DOHH2 (cell line): Measurements from ENCODE around the gene USF1.

Experiments
- H3F3A ChIP-seq: fragments of 200-600 bp; sonication (generic), shearing (Covaris generic); 2 replicates; pipeline ENCODE4 v1.6.0; 2016; ENCODE audit warnings: antibody characterized with exemption, mild to moderate bottlenecking; ENCODE audit not compliant: control insufficient read depth, insufficient read depth
- H3K27ac ChIP-seq: fragments of 200-600 bp; sonication (generic); 2 replicates; pipeline ENCODE4 v1.5.1; 2014; ENCODE audit warnings: low read depth, mild to moderate bottlenecking, low read length, moderate library complexity
- H3K27me3 ChIP-seq: fragments of 200-600 bp; sonication (generic); 2 replicates; pipeline ENCODE4 v1.6.1; 2014; ENCODE audit warnings: mild to moderate bottlenecking, low read length, mixed read lengths; ENCODE audit not compliant: control insufficient read depth
- H3K36me3 ChIP-seq: fragments of 200-600 bp; sonication (generic); 2 replicates; pipeline ENCODE4 v1.6.1; 2014; ENCODE audit warnings: mild to moderate bottlenecking, low read length, moderate library complexity, mixed read lengths; ENCODE audit not compliant: control insufficient read depth
- H3K4me1 ChIP-seq: fragments of 200-600 bp; sonication (generic); 2 replicates; pipeline ENCODE4 v1.6.1; 2014; ENCODE audit warnings: mild to moderate bottlenecking, low read length, mixed read lengths; ENCODE audit not compliant: control insufficient read depth
- H3K4me2 ChIP-seq: fragments of 200-600 bp; sonication (generic); 2 replicates; pipeline ENCODE4 v1.6.0; 2014; ENCODE audit warnings: mild to moderate bottlenecking, low read length, moderate library complexity
- H3K4me3 ChIP-seq: fragments of 200-600 bp; sonication (generic); 2 replicates; pipeline ENCODE4 v1.5.1; 2014; ENCODE audit warnings: mild to moderate bottlenecking, low read length, mixed read lengths
- H3K79me2 ChIP-seq: fragments of 200-600 bp; sonication (generic); 2 replicates; pipeline ENCODE4 v1.6.1; 2014; ENCODE audit warnings: mild to moderate bottlenecking, low read length, mixed read lengths; ENCODE audit not compliant: control insufficient read depth
- H3K9me2 ChIP-seq: fragments of 200-600 bp; sonication (generic); replicated peaks from 2 replicates; pipeline ENCODE4 v1.6.1; 2014; ENCODE audit warnings: mild to moderate bottlenecking, low read length, mixed read lengths; ENCODE audit not compliant: control insufficient read depth
- H3K9me3 ChIP-seq: fragments of 200-600 bp; sonication (generic); 2 replicates; pipeline ENCODE4 v1.6.1; 2014; ENCODE audit warnings: antibody characterized with exemption, low read length, mixed read lengths; ENCODE audit not compliant: control insufficient read depth, insufficient read depth
- H4K20me1 ChIP-seq: fragments of 200-600 bp; sonication (generic); 2 replicates; pipeline ENCODE4 v1.6.0; 2014; ENCODE audit warnings: low read depth, mild to moderate bottlenecking, antibody characterized with exemption, low read length, moderate library complexity; ENCODE audit not compliant: control insufficient read depth, insufficient read depth
- EZH2phosphoT487 ChIP-seq: fragments of 200-600 bp; sonication (generic); IDR thresholded peaks from 2 replicates; pipeline ENCODE4 v1.6.1; 2017; ENCODE audit warnings: borderline replicate concordance, mild to moderate bottlenecking, antibody characterized with exemption, low read length, moderate library complexity, mixed read lengths
- TF ChIP-seq, protein P1 (sequence below): fragments of 200-600 bp; sonication (generic); IDR thresholded peaks from one replicate; pipeline ENCODE4 v1.5.1; 2014; ENCODE audit warnings: antibody characterized with exemption, mild to moderate bottlenecking, low read depth, low read length; ENCODE audit not compliant: poor library complexity, severe bottlenecking

Gene USF1

DNA sequence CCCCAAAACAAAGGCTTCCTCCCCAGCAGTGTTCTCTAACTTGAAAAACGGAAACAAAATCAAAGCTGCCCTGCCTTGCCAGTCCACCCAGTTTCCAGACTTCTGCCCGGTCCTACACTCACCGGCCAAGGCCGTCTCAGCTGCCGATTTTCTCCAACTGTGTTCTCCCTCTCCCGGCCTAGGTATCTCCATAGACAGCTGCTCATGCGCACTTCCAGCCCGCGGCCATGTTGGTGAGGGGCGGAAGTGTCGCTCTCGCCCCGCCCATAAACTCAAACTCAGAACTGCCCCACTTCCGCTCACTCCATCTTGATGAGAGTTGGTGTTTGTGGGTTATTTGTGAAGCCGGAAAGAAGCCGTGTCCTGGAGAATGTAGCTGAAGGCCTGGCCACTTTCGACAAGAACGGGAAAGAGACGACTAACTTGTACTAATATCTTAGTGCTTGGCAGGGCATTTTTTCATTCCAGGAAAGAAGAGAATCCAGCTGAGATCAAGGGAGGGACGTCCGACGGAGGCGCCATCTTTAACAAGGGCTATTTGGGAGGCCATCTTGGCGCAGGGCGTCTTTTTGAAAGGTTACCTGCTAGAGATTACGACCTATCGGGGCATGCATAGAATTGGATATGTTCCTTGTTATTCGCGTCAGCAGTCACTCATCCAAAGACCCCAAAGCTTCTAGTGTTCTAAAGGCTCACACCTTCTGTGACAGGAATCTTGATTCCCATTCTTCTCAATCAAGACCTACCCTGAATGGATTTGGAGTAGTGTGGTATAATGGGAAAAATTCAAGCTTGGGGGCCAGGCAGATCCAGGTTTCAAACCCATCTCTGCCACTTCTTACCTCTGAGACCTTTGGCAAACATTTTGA is at the start of gene USF1:
USF1 (minus strand) TSS at position 242 of the 869 bp plus-strand sequence. CDS start 2,702 bp downstream, outside the sequence.
- no peak for TF ChIP-seq EZH2phosphoT487
- TF ChIP-seq, protein P1, sequence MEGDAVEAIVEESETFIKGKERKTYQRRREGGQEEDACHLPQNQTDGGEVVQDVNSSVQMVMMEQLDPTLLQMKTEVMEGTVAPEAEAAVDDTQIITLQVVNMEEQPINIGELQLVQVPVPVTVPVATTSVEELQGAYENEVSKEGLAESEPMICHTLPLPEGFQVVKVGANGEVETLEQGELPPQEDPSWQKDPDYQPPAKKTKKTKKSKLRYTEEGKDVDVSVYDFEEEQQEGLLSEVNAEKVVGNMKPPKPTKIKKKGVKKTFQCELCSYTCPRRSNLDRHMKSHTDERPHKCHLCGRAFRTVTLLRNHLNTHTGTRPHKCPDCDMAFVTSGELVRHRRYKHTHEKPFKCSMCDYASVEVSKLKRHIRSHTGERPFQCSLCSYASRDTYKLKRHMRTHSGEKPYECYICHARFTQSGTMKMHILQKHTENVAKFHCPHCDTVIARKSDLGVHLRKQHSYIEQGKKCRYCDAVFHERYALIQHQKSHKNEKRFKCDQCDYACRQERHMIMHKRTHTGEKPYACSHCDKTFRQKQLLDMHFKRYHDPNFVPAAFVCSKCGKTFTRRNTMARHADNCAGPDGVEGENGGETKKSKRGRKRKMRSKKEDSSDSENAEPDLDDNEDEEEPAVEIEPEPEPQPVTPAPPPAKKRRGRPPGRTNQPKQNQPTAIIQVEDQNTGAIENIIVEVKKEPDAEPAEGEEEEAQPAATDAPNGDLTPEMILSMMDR = no peak
- peak within 1 kb of the TSS; percentile 85 for H3K4me2 ChIP-seq
- H4K20me1 ChIP-seq = peaks cover 4% of the 10 kb centered on the region; the same call in 1 of the 2 replicates
- H3K9me2 ChIP-seq = no peaks in the 10 kb centered on the region
- peaks cover 62% of the 10 kb centered on the region for H3K4me1 ChIP-seq
- H3K36me3 ChIP-seq = peaks cover 86% of the 10 kb centered on the region
- H3K9me3 ChIP-seq = no peaks in the 10 kb centered on the region
- peaks cover 32% of the 10 kb centered on the region for H3K79me2 ChIP-seq
- H3K27ac ChIP-seq = peak within 1 kb of the TSS; percentile 90
- peak within 1 kb of the TSS; percentile 88 for H3K4me3 ChIP-seq
- H3F3A ChIP-seq = peaks cover 26% of the 10 kb centered on the region
- H3K27me3 ChIP-seq = no peaks in the 10 kb centered on the region

DNA sequence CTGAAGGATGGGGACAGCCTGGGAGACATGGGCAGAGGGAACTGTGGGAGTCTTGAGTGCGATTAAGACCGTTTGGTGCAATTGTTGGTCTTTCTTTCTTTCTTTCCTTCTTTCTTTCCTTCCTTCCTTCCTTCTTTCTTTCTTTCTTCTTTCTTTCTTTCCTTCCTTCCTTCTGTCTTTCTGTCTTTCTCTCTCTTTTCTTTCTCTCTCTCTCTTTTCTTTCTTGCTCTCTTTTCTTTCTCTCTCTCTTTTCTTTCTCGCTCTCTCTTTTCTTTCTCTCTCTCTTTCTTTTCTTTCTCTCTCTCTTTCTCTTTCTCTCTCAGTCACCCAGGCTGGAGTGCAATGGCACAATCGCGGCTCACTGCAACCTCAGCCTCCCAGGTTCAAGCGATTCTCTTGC is 49.5 kb upstream of the USF1 start:
- no peak overlapping the region for H3K27ac ChIP-seq
- no peaks in the 10 kb centered on the region for H4K20me1 ChIP-seq
- peaks cover 24% of the 10 kb centered on the region for H3K4me1 ChIP-seq
- no peaks in the 10 kb centered on the region for H3K9me3 ChIP-seq
- H3K79me2 ChIP-seq = no peaks in the 10 kb centered on the region
- H3K4me3 ChIP-seq = no peak overlapping the region
- H3K4me2 ChIP-seq = no peak overlapping the region
- H3K9me2 ChIP-seq = no peaks in the 10 kb centered on the region
- H3F3A ChIP-seq = peaks cover 13% of the 10 kb centered on the region
- TF ChIP-seq EZH2phosphoT487 = no peak
- TF ChIP-seq, protein P1 = no peak
- H3K27me3 ChIP-seq = no peaks in the 10 kb centered on the region
- peaks cover 12% of the 10 kb centered on the region for H3K36me3 ChIP-seq

DNA sequence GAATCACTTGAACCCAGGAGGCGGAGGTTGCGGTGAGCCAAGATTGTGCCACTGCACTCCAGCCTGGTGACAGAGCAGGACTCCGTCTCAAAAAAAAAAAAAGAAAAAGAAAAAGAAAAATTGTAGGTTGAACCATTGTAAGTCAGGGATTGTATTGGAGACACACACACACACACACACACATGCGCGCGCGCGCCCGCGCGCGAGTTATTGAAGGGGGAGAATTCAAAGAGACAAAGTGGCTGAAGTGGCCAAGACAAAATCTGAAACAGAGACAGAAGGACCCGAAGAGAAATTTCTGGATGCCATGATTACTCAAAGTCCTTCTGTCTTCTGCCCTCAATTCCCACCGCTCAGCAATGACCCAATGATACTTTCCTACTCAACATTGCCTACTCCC is 48.7 kb upstream of the USF1 start:
- H3K36me3 ChIP-seq = peaks cover 4% of the 10 kb centered on the region
- no peaks in the 10 kb centered on the region for H4K20me1 ChIP-seq
- H3K27me3 ChIP-seq = no peaks in the 10 kb centered on the region
- no peaks in the 10 kb centered on the region for H3K9me2 ChIP-seq
- H3K4me3 ChIP-seq = no peak overlapping the region
- H3K27ac ChIP-seq = no peak overlapping the region
- peaks cover 6% of the 10 kb centered on the region; the same call in 1 of the 2 replicates for H3F3A ChIP-seq
- H3K9me3 ChIP-seq = no peaks in the 10 kb centered on the region
- H3K4me2 ChIP-seq = no peak overlapping the region
- TF ChIP-seq, protein P1 = no peak
- TF ChIP-seq EZH2phosphoT487 = no peak
- H3K4me1 ChIP-seq = peaks cover 24% of the 10 kb centered on the region
- no peaks in the 10 kb centered on the region for H3K79me2 ChIP-seq
